ENCODE results near the gene ZBP1. TPM values are rescaled to one million over a fixed set of nuclear protein-coding genes. Genes with fewer than 3 reads are reported as not detected.

ZBP1 gene
- polyA plus RNA-seq, 4 donors = 0.37 to 2.7 (median 1.6) TPM

- no peaks in the 10 kb centered on the region for H3K36me3 ChIP-seq (ENCODE audit: control insufficient read depth in 3 of 3, insufficient read depth in 2 of 3, low read depth in 1 of 3, low read length in 3 of 3)
- WGBS, 3 donors = 36 to 58% (median 44%) methylated on average over 5 of the region's 5 CpGs
These were observed 14.3 kb downstream of the ZBP1 start for GRCh38 chr20:57605878-57606277.

DNA sequence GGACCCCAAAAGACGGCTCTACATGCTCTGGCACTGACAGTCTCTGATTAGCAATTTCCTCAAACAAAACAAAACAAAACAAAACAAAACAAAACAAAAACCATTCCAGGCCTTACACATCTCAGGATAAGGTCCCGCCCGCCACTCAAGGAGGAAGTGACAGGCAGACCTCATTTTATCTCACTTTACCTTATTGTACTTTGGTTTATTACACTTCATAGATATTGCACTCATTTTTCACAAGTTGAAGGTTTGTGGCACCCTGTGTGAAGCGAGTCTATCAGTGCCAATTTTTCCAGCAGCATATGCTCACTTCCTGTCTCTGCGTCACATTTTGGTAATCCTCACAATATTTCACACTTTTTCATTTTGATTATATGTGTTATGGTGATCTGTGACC, 15.2 kb downstream of the ZBP1 start:
- DNase-seq (peak; percentile 81 to 92), FAIRE-seq (no peak)
- H3K4me1 ChIP-seq (ENCODE audit: control insufficient read depth in 3 of 3, insufficient read depth in 2 of 3, low read depth in 1 of 3, low read length in 2 of 3) = peaks cover 0 to 37% (median 6%) of the 10 kb centered on the region in 3 donors
- no peak overlapping the region for H3K4me3 ChIP-seq (ENCODE audit: low read depth in 1 of 3, low read length in 3 of 3)
- H3K9me3 ChIP-seq (ENCODE audit: control insufficient read depth in 2 of 2, insufficient read depth in 1 of 2, low read depth in 1 of 2, low read length in 1 of 2) = peaks cover 0 to 10% of the 10 kb centered on the region in 2 donors
- no peaks in the 10 kb centered on the region for H3K27me3 ChIP-seq (ENCODE audit: control insufficient read depth in 3 of 3, insufficient read depth in 3 of 3, low read length in 3 of 3)
- H3K36me3 ChIP-seq (ENCODE audit: control insufficient read depth in 3 of 3, insufficient read depth in 2 of 3, low read depth in 1 of 3, low read length in 3 of 3) = no peaks in the 10 kb centered on the region
- peak overlapping the region; percentile 63 to 91 (median 86) for H3K27ac ChIP-seq (ENCODE audit: low read depth in 1 of 3, low read length in 2 of 3)
- 10 to 43% (median 16%) methylated on average over 5 of the region's 5 CpGs for WGBS, 3 donors

More at GRCh38 chr20:57605878-57606277, 14.3 kb downstream of the ZBP1 start:
- Histone ChIP-seq H3K27me3 (ENCODE audit: control insufficient read depth in 3 of 3, insufficient read depth in 3 of 3, low read length in 3 of 3) (no peaks in the 10 kb centered on the region), H3K27ac (ENCODE audit: low read depth in 1 of 3, low read length in 2 of 3) (no peak overlapping the region), H3K9me3 (ENCODE audit: control insufficient read depth in 2 of 2, insufficient read depth in 1 of 2, low read depth in 1 of 2, low read length in 1 of 2) (peaks cover 0 to 10% of the 10 kb centered on the region in 2 donors), H3K4me1 (ENCODE audit: control insufficient read depth in 3 of 3, insufficient read depth in 2 of 3, low read depth in 1 of 3, low read length in 2 of 3) (peaks cover 0 to 35% (median 6%) of the 10 kb centered on the region in 3 donors), H3K4me3 (ENCODE audit: low read depth in 1 of 3, low read length in 3 of 3) (no peak overlapping the region)
- FAIRE-seq = no peak
- no peak for DNase-seq

DNA sequence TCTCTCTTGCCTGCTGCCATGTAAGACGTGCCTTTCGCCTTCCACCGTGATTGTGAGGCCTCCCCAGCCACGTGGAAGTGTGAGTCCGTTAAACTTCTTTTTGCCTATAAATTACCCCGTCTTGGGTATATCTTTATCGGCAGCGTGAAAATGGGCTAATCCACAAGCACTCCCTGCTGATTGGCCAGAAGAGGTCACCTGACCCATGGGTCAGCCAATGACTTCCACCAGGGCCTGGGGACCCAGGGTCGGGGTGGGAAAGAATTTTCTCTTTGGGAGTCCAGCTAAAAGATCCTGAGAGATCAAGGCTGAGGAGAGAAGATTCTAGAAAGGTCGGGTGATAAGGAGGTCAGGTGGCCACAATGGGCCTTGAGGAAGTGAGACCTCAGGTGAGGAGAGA, 17.1 kb downstream of the ZBP1 start:
- H3K4me1 ChIP-seq (ENCODE audit: control insufficient read depth in 3 of 3, insufficient read depth in 2 of 3, low read depth in 1 of 3, low read length in 2 of 3) = peaks cover 0 to 37% (median 6%) of the 10 kb centered on the region in 3 donors
- no peak for DNase-seq
- 88 to 93% (median 88%) methylated on average over 10 of the region's 10 CpGs for WGBS, 3 donors
- no peak overlapping the region for H3K27ac ChIP-seq (ENCODE audit: low read depth in 1 of 3, low read length in 2 of 3)
- H3K36me3 ChIP-seq (ENCODE audit: control insufficient read depth in 3 of 3, insufficient read depth in 2 of 3, low read depth in 1 of 3, low read length in 3 of 3) = no peaks in the 10 kb centered on the region
- no peaks in the 10 kb centered on the region for H3K27me3 ChIP-seq (ENCODE audit: control insufficient read depth in 3 of 3, insufficient read depth in 3 of 3, low read length in 3 of 3)
- FAIRE-seq = no peak
- H3K9me3 ChIP-seq (ENCODE audit: control insufficient read depth in 2 of 2, insufficient read depth in 1 of 2, low read depth in 1 of 2, low read length in 1 of 2) = peaks cover 0 to 10% of the 10 kb centered on the region in 2 donors
- no peak overlapping the region for H3K4me3 ChIP-seq (ENCODE audit: low read depth in 1 of 3, low read length in 3 of 3)

- no peak for FAIRE-seq
- H3K27me3 ChIP-seq (ENCODE audit: control insufficient read depth in 3 of 3, insufficient read depth in 3 of 3, low read length in 3 of 3) = no peaks in the 10 kb centered on the region
- H3K4me3 ChIP-seq (ENCODE audit: low read depth in 1 of 3, low read length in 3 of 3) = no peak overlapping the region
- no peaks in the 10 kb centered on the region for H3K36me3 ChIP-seq (ENCODE audit: control insufficient read depth in 3 of 3, insufficient read depth in 2 of 3, low read depth in 1 of 3, low read length in 3 of 3)
- H3K9me3 ChIP-seq (ENCODE audit: control insufficient read depth in 2 of 2, insufficient read depth in 1 of 2, low read depth in 1 of 2, low read length in 1 of 2) = peaks cover 0 to 10% of the 10 kb centered on the region in 2 donors
- H3K4me1 ChIP-seq (ENCODE audit: control insufficient read depth in 3 of 3, insufficient read depth in 2 of 3, low read depth in 1 of 3, low read length in 2 of 3) = peaks cover 0 to 38% (median 6%) of the 10 kb centered on the region in 3 donors
- no peak for DNase-seq
- H3K27ac ChIP-seq (ENCODE audit: low read depth in 1 of 3, low read length in 2 of 3) = no peak overlapping the region
- 72 to 90% (median 78%) methylated on average over 5 of the region's 5 CpGs for WGBS, 3 donors
These were observed 18.5 kb downstream of the ZBP1 start for GRCh38 chr20:57601737-57602136.

DNA sequence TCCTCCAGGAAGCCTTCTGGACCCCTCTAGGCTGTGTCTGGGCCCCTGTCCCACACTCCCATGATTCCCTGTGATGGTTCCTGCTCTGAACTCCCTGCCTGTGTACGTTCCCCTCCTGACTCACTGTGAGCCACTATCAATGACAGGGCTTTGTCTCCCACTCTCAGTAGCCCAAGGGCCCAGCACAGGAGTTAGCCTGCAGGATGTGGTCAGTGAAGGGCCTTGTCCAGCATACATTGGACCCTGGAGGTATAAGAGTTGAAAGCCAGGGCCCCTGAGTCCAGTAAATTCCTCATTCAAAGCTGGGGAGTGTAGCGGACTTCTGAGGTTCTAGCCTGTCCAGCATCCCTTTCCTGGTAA, 19.0 kb downstream of the ZBP1 start:
- H3K4me3 ChIP-seq (ENCODE audit: low read depth in 1 of 3, low read length in 3 of 3) = no peak overlapping the region
- peaks cover 0 to 10% of the 10 kb centered on the region in 2 donors for H3K9me3 ChIP-seq (ENCODE audit: control insufficient read depth in 2 of 2, insufficient read depth in 1 of 2, low read depth in 1 of 2, low read length in 1 of 2)
- FAIRE-seq (no peak), DNase-seq (no peak)
- no peaks in the 10 kb centered on the region for H3K36me3 ChIP-seq (ENCODE audit: control insufficient read depth in 3 of 3, insufficient read depth in 2 of 3, low read depth in 1 of 3, low read length in 3 of 3)
- H3K27ac ChIP-seq (ENCODE audit: low read depth in 1 of 3, low read length in 2 of 3) = no peak overlapping the region
- 86 to 90% (median 88%) methylated on average over 2 of the region's 2 CpGs for WGBS, 3 donors
- H3K27me3 ChIP-seq (ENCODE audit: control insufficient read depth in 3 of 3, insufficient read depth in 3 of 3, low read length in 3 of 3) = no peaks in the 10 kb centered on the region
- H3K4me1 ChIP-seq (ENCODE audit: control insufficient read depth in 3 of 3, insufficient read depth in 2 of 3, low read depth in 1 of 3, low read length in 2 of 3) = peaks cover 0 to 37% (median 6%) of the 10 kb centered on the region in 3 donors

DNA sequence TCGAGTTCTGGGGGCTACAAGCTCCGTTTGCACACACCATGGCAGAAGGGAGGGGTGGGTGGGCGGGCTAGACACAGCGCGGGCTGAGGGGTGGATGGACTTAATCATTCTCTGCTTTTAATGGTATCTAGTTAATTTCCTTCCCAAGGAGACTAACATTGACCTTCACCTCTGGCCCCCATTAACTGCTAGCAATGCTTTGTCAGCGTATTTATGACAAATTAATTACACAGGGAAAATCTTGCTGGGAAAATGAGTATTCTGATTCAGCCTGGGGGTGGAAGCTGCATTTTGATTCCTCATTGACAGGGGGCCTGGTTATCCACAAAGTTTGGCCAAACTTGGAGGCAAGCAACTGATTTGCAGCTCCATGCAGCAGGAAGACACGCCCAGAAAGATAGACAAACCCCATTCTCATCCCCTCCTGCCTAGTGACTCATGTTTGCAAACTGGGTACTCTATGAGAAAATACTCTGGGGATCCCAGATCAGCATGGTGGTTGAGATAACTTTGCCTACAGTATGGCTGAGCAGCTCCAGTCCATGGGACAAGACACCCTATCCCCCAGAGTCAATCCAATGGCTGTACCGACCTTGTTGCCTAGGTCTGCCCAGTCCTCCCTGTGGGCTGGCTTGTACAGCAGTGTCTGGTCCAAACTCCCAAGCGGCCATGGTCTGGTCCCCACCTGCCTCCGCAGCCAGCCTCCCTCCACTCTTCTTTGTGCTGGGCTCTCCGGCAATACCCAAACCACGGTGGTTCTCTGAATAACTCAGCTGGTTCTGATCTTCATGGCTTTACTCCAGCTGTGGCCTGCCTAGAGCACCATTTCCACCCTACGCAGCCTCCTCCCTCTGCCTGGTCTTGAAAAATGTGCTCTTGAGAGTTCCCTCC, 19.7 kb downstream of the ZBP1 start:
- Histone ChIP-seq H3K4me3 (ENCODE audit: low read depth in 1 of 3, low read length in 3 of 3) (no peak overlapping the region), H3K36me3 (ENCODE audit: control insufficient read depth in 3 of 3, insufficient read depth in 2 of 3, low read depth in 1 of 3, low read length in 3 of 3) (no peaks in the 10 kb centered on the region), H3K27ac (ENCODE audit: low read depth in 1 of 3, low read length in 2 of 3) (no peak overlapping the region), H3K4me1 (ENCODE audit: control insufficient read depth in 3 of 3, insufficient read depth in 2 of 3, low read depth in 1 of 3, low read length in 2 of 3) (peaks cover 0 to 32% (median 6%) of the 10 kb centered on the region in 3 donors), H3K27me3 (ENCODE audit: control insufficient read depth in 3 of 3, insufficient read depth in 3 of 3, low read length in 3 of 3) (no peaks in the 10 kb centered on the region), H3K9me3 (ENCODE audit: control insufficient read depth in 2 of 2, insufficient read depth in 1 of 2, low read depth in 1 of 2, low read length in 1 of 2) (peaks cover 0 to 10% of the 10 kb centered on the region in 2 donors)
- DNase-seq (no peak), FAIRE-seq (no peak)
- WGBS, 3 donors = 70 to 78% (median 72%) methylated on average over 12 to 13 of the region's 13 CpGs

- 89 to 90% (median 89%) methylated on average over 5 of the region's 5 CpGs for WGBS, 3 donors
- peaks cover 6 to 25% (median 6%) of the 10 kb centered on the region in 3 donors for H3K4me1 ChIP-seq (ENCODE audit: control insufficient read depth in 3 of 3, insufficient read depth in 2 of 3, low read depth in 1 of 3, low read length in 2 of 3)
- no peak overlapping the region for H3K4me3 ChIP-seq (ENCODE audit: low read depth in 1 of 3, low read length in 3 of 3)
- no peak for DNase-seq
- no peak for FAIRE-seq
- H3K36me3 ChIP-seq (ENCODE audit: control insufficient read depth in 3 of 3, insufficient read depth in 2 of 3, low read depth in 1 of 3, low read length in 3 of 3) = no peaks in the 10 kb centered on the region
- no peaks in the 10 kb centered on the region for H3K27me3 ChIP-seq (ENCODE audit: control insufficient read depth in 3 of 3, insufficient read depth in 3 of 3, low read length in 3 of 3)
- no peak overlapping the region for H3K27ac ChIP-seq (ENCODE audit: low read depth in 1 of 3, low read length in 2 of 3)
- peaks cover 0 to 8% of the 10 kb centered on the region in 2 donors for H3K9me3 ChIP-seq (ENCODE audit: control insufficient read depth in 2 of 2, insufficient read depth in 1 of 2, low read depth in 1 of 2, low read length in 1 of 2)
These were observed 21.7 kb downstream of the ZBP1 start for GRCh38 chr20:57598491-57598890.

DNA sequence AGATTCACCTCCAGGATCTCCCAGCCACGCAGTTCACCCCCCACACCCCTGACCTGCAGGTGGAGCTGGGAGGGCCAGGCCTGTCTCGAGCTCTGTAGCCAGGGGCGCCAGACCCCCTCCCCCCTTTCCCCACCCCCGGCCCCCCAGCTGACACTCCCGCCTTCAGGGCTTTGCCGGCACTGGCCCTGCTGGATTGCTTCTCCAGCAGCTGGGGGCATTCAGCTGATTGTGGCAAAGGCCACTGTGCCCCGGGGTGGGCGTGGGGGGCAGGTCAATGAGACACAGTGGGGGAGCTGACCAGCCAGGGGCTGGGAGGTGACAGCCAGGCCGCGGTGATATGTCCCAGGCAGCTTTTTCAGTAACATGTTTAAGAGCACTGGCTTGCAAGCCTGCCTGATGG, 22.2 kb downstream of the ZBP1 start:
- Histone ChIP-seq H3K36me3 (ENCODE audit: control insufficient read depth in 3 of 3, insufficient read depth in 2 of 3, low read depth in 1 of 3, low read length in 3 of 3) (no peaks in the 10 kb centered on the region), H3K4me3 (ENCODE audit: low read depth in 1 of 3, low read length in 3 of 3) (no peak overlapping the region), H3K9me3 (ENCODE audit: control insufficient read depth in 2 of 2, insufficient read depth in 1 of 2, low read depth in 1 of 2, low read length in 1 of 2) (peaks cover 0 to 4% of the 10 kb centered on the region in 2 donors), H3K4me1 (ENCODE audit: control insufficient read depth in 3 of 3, insufficient read depth in 2 of 3, low read depth in 1 of 3, low read length in 2 of 3) (peaks cover 4 to 25% (median 8%) of the 10 kb centered on the region in 3 donors), H3K27ac (ENCODE audit: low read depth in 1 of 3, low read length in 2 of 3) (no peak overlapping the region), H3K27me3 (ENCODE audit: control insufficient read depth in 3 of 3, insufficient read depth in 3 of 3, low read length in 3 of 3) (no peaks in the 10 kb centered on the region)
- no peak for FAIRE-seq
- 68 to 79% (median 76%) methylated on average over 7 to 10 of the region's 10 CpGs for WGBS, 3 donors
- DNase-seq = no peak
